WTC11 (cell line): ENCODE measurements around the gene LRRIQ1. TPM values are rescaled to one million over a fixed set of nuclear protein-coding genes. Genes with fewer than 3 reads are reported as not detected.

Experiments
- ATAC-seq: fragments of 200-7000 bp; cut with Tn5 transposase; 2 replicates; pipeline ENCODE4 v1.10.0; 2021; ENCODE audit warnings: mild to moderate bottlenecking, moderate library complexity
- CTCF ChIA-PET: fragments of 300-600 bp; sonication (Branson Sonifier 250); formaldehyde crosslinking; loops from one replicate; lab custom pipeline; 2021; ENCODE audit warnings: antibody characterized with exemption; lab: Charles Lee
- POLR2A ChIA-PET: fragments of 350-600 bp; sonication (Branson Sonifier 250); formaldehyde crosslinking; loops from one replicate; lab custom pipeline; 2021; ENCODE audit warnings: antibody characterized with exemption; lab: Charles Lee
- DNase-seq: peaks from one replicate; pipeline ENCODE4 v3.0.0; 2021; ENCODE audit warnings: low spot score
- H3K27ac Mint-ChIP-seq: 2 replicates; pipeline ENCODE4 v1.8.0; 2021; ENCODE audit warnings: mixed read lengths
- H3K27me3 Mint-ChIP-seq: 2 replicates; pipeline ENCODE4 v1.8.0; 2021; ENCODE audit warnings: low read depth, mild to moderate bottlenecking, moderate library complexity, mixed read lengths
- H3K36me3 Mint-ChIP-seq: 2 replicates; pipeline ENCODE4 v1.8.0; 2021; ENCODE audit warnings: mixed read lengths
- H3K4me1 Mint-ChIP-seq: 2 replicates; pipeline ENCODE4 v1.8.0; 2022; ENCODE audit warnings: mixed read lengths
- H3K4me3 Mint-ChIP-seq: 2 replicates; pipeline ENCODE4 v1.8.0; 2021; ENCODE audit warnings: mild to moderate bottlenecking, moderate library complexity, mixed read lengths
- H3K9me3 Mint-ChIP-seq: 2 replicates; pipeline ENCODE4 v1.8.0; 2021; ENCODE audit warnings: mixed read lengths
- CREM ChIP-seq: sonication (generic); formaldehyde crosslinking; IDR thresholded peaks from 2 replicates; pipeline ENCODE4 v1.8.1; 2022; ENCODE audit warnings: mild to moderate bottlenecking, missing genetic modification reagents, moderate library complexity
- ELF4 ChIP-seq: sonication (generic); formaldehyde crosslinking; IDR thresholded peaks from 2 replicates; pipeline ENCODE4 v1.8.1; 2022; ENCODE audit warnings: low read depth, mild to moderate bottlenecking, moderate library complexity, missing genetic modification reagents
- ESRRA ChIP-seq: sonication (generic); formaldehyde crosslinking; IDR thresholded peaks from 2 replicates; pipeline ENCODE4 v1.8.1; 2022; ENCODE audit warnings: mild to moderate bottlenecking, missing genetic modification reagents, borderline replicate concordance
- ETV6 ChIP-seq: sonication (generic); formaldehyde crosslinking; IDR thresholded peaks from 2 replicates; pipeline ENCODE4 v1.8.1; 2022; ENCODE audit warnings: mild to moderate bottlenecking, missing genetic modification reagents
- FOXJ3 ChIP-seq: sonication (generic); formaldehyde crosslinking; IDR thresholded peaks from 2 replicates; pipeline ENCODE4 v1.9.0; 2021; ENCODE audit warnings: missing genetic modification reagents, mild to moderate bottlenecking, borderline replicate concordance
- FOXK1 ChIP-seq: sonication (generic); formaldehyde crosslinking; IDR thresholded peaks from 2 replicates; pipeline ENCODE4 v1.8.0; 2022; ENCODE audit warnings: mild to moderate bottlenecking, moderate library complexity, missing genetic modification reagents
- FOXP1 ChIP-seq: sonication (generic); formaldehyde crosslinking; IDR thresholded peaks from 2 replicates; pipeline ENCODE4 v1.8.0; 2022; ENCODE audit warnings: missing genetic modification reagents, mild to moderate bottlenecking, moderate library complexity, borderline replicate concordance
- JUN ChIP-seq: sonication (generic); formaldehyde crosslinking; IDR thresholded peaks from 2 replicates; pipeline ENCODE4 v1.8.0; 2023; ENCODE audit warnings: mild to moderate bottlenecking, missing genetic modification reagents
- KAT7 ChIP-seq: sonication (generic); formaldehyde crosslinking; IDR thresholded peaks from 2 replicates; pipeline ENCODE4 v1.8.1; 2023; ENCODE audit warnings: missing genetic modification reagents, mild to moderate bottlenecking, borderline replicate concordance
- RORB ChIP-seq: fragments of 250-450 bp; sonication (Bioruptor Pico); IDR thresholded peaks from 2 replicates; pipeline ENCODE4 v1.9.0; 2021; ENCODE audit warnings: mild to moderate bottlenecking
- SMAD4 ChIP-seq: sonication (generic); formaldehyde crosslinking; IDR thresholded peaks from 2 replicates; pipeline ENCODE4 v1.8.0; 2022; ENCODE audit warnings: mild to moderate bottlenecking, missing genetic modification reagents
- ZNF121 ChIP-seq: sonication (generic); formaldehyde crosslinking; IDR thresholded peaks from 2 replicates; pipeline ENCODE4 v1.8.0; 2023; ENCODE audit warnings: missing genetic modification reagents
- ZNF423 ChIP-seq: fragments of 250-450 bp; sonication (Bioruptor Pico); IDR thresholded peaks from 2 replicates; pipeline ENCODE4 v2.1.2; 2022; ENCODE audit warnings: mild to moderate bottlenecking, moderate library complexity
- ZNF671 ChIP-seq: fragments of 250-450 bp; sonication (Bioruptor Pico); IDR thresholded peaks from 2 replicates; pipeline ENCODE4 v1.8.0; 2021; ENCODE audit warnings: mild to moderate bottlenecking
- total RNA-seq: library from RNA; stranded (reverse); gene quantifications from 3 replicates; pipeline ENCODE4 v1.2.3, GENCODE V29; 2021
- TF ChIP-seq, protein P1 (sequence below): fragments of 200-600 bp; IDR thresholded peaks from 2 replicates; pipeline ENCODE4 v1.8.0; 2022; ENCODE audit warnings: antibody characterized with exemption
- TF ChIP-seq, protein P2 (sequence below): sonication (generic); formaldehyde crosslinking; IDR thresholded peaks from 2 replicates; pipeline ENCODE4 v1.8.1; 2023; ENCODE audit warnings: mild to moderate bottlenecking, missing genetic modification reagents, moderate library complexity
- TF ChIP-seq, protein P3 (sequence below): fragments of 250-450 bp; sonication (Bioruptor Pico); conservative IDR thresholded peaks from 2 replicates; pipeline ENCODE4 v1.9.0; 2021; ENCODE audit warnings: mild to moderate bottlenecking
- TF ChIP-seq, protein P4 (sequence below): fragments of 250-450 bp; sonication (Bioruptor Pico); IDR thresholded peaks from 2 replicates; pipeline ENCODE4 v1.9.0; 2021; ENCODE audit warnings: mild to moderate bottlenecking
- TF ChIP-seq, protein P5 (sequence below): sonication (generic); formaldehyde crosslinking; IDR thresholded peaks from 2 replicates; pipeline ENCODE4 v1.8.1; 2023; ENCODE audit warnings: mild to moderate bottlenecking, missing genetic modification reagents

Gene LRRIQ1
- total RNA-seq, 1 experiment from 2014 or later = 1.3 TPM

DNA sequence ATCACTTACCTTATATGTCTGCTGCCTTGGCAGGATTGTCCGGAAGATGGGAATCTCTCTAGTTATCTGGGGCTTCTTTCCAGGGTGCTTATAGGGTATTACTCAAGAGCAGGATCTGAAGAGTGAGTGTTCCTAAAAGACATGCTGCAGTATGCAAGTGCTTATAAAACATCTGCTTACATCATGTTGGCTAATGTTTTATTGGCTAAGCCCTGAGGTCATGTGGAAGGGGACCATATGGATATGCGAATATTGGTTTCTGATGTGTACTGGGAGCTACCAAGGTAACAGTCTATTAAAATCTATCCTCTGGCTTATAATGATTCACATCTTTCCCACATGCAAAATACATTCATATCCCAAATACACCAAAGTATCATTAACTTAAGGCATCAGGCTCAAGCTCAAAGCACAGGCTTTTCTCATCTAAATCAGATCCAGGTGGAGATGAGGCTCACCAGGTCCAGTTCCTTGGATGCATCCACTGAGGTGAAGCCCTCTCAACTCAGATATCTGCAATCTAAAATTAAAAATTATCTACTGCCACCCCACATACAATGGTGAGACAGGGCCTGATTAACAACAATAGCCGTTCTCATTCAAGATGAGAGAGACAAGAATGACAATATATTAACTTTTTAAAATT is 29.8 kb downstream of the LRRIQ1 start:
- Mint-ChIP-seq H3K36me3 (no peaks in the 10 kb centered on the region), H3K9me3 (peaks cover 7% of the 10 kb centered on the region; the same call in 1 of the 2 replicates)
- ATAC-seq = no peak

DNA sequence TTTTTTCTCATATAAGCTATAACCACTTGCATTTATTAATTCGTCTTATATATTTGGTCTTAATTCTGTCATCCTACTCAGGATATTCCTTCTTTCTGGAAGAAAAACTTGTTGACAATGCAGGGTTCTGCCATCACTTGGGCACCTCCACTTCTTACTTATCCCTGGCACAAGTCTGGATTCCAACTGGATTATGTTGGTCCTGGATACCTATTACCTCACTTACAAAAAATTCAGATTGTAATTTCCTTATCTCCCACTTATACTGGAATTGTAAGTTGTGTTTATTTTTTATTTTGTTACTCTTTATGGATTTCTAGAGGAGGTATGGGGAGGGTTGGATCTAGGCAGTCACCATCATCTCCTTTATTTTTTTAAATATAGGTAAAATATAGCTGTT is 36.7 kb downstream of the LRRIQ1 start:
- POLR2A ChIA-PET = no interaction called here
- no peak for ATAC-seq
- CTCF ChIA-PET = no interaction called here
- no peak overlapping the region for H3K4me3 Mint-ChIP-seq
- H3K36me3 Mint-ChIP-seq = no peaks in the 10 kb centered on the region
- H3K27me3 Mint-ChIP-seq = no peaks in the 10 kb centered on the region
- H3K4me1 Mint-ChIP-seq = peaks cover 4% of the 10 kb centered on the region; the same call in 1 of the 2 replicates
- no peak for DNase-seq
- H3K9me3 Mint-ChIP-seq = peaks cover 7% of the 10 kb centered on the region; the same call in 1 of the 2 replicates
- TF ChIP-seq, protein P1, sequence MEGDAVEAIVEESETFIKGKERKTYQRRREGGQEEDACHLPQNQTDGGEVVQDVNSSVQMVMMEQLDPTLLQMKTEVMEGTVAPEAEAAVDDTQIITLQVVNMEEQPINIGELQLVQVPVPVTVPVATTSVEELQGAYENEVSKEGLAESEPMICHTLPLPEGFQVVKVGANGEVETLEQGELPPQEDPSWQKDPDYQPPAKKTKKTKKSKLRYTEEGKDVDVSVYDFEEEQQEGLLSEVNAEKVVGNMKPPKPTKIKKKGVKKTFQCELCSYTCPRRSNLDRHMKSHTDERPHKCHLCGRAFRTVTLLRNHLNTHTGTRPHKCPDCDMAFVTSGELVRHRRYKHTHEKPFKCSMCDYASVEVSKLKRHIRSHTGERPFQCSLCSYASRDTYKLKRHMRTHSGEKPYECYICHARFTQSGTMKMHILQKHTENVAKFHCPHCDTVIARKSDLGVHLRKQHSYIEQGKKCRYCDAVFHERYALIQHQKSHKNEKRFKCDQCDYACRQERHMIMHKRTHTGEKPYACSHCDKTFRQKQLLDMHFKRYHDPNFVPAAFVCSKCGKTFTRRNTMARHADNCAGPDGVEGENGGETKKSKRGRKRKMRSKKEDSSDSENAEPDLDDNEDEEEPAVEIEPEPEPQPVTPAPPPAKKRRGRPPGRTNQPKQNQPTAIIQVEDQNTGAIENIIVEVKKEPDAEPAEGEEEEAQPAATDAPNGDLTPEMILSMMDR = no peak
- TF ChIP-seq ZNF423 (CRISPR knock-in tag) (no peak), ETV6 (CRISPR knock-in tag) (no peak), ZNF121 (CRISPR knock-in tag) (no peak), SMAD4 (CRISPR knock-in tag) (no peak), ZNF671 (CRISPR knock-in tag) (no peak), CREM (CRISPR knock-in tag) (no peak), KAT7 (CRISPR knock-in tag) (no peak), RORB (no peak), ELF4 (CRISPR knock-in tag) (no peak), FOXJ3 (CRISPR knock-in tag) (no peak), FOXK1 (CRISPR knock-in tag) (no peak), JUN (CRISPR knock-in tag) (no peak), ESRRA (no peak), FOXP1 (CRISPR knock-in tag) (no peak)
- TF ChIP-seq, protein P2, sequence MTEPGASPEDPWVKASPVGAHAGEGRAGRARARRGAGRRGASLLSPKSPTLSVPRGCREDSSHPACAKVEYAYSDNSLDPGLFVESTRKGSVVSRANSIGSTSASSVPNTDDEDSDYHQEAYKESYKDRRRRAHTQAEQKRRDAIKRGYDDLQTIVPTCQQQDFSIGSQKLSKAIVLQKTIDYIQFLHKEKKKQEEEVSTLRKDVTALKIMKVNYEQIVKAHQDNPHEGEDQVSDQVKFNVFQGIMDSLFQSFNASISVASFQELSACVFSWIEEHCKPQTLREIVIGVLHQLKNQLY (CRISPR knock-in tag) = no peak
- TF ChIP-seq, protein P3, sequence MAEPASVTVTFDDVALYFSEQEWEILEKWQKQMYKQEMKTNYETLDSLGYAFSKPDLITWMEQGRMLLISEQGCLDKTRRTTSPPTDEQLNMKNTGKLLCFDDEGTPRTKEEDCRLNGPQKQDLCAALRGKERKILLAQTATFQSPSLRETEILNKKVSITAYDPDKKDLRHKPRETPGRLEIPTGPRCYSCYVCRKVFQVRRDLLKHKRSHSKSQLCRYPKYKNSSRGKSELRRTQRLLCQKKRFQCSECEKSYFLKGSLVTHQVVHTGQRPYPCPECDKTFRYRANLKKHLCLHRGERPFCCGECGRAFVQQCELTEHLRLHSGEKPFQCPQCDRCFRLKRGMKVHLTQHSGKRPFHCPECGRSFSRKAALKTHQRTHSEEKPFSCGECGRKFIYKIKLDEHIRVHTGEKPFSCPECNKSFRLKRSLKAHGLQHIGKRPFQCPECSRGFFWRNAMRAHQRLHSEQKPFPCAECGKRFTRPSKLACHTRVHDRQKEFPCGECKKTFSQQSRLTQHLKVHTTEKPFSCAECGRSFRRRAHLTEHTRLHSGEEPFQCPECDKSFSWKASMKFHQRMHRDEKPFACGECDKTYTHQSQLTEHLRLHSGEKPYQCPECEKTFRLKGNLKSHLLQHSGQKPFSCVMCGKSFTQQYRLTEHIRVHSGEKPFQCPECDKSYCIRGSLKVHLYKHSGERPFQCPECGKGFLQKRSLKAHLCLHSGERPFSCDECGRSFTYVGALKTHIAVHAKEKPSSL (CRISPR knock-in tag) = no peak
- H3K27ac Mint-ChIP-seq = no peak overlapping the region

More for the DNA sequence above, 29.8 kb downstream of the LRRIQ1 start:
- Mint-ChIP-seq H3K4me1 (no peaks in the 10 kb centered on the region), H3K4me3 (no peak overlapping the region), H3K27me3 (no peaks in the 10 kb centered on the region), H3K27ac (no peak overlapping the region)
- POLR2A ChIA-PET = no interaction called here
- CTCF ChIA-PET = no interaction called here
- TF ChIP-seq, protein P4, sequence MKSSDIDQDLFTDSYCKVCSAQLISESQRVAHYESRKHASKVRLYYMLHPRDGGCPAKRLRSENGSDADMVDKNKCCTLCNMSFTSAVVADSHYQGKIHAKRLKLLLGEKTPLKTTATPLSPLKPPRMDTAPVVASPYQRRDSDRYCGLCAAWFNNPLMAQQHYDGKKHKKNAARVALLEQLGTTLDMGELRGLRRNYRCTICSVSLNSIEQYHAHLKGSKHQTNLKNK (CRISPR knock-in tag) = no peak
- TF ChIP-seq, protein P5, sequence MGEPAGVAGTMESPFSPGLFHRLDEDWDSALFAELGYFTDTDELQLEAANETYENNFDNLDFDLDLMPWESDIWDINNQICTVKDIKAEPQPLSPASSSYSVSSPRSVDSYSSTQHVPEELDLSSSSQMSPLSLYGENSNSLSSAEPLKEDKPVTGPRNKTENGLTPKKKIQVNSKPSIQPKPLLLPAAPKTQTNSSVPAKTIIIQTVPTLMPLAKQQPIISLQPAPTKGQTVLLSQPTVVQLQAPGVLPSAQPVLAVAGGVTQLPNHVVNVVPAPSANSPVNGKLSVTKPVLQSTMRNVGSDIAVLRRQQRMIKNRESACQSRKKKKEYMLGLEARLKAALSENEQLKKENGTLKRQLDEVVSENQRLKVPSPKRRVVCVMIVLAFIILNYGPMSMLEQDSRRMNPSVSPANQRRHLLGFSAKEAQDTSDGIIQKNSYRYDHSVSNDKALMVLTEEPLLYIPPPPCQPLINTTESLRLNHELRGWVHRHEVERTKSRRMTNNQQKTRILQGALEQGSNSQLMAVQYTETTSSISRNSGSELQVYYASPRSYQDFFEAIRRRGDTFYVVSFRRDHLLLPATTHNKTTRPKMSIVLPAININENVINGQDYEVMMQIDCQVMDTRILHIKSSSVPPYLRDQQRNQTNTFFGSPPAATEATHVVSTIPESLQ (CRISPR knock-in tag) = no peak
- DNase-seq = no peak
